MG63 (cell line): ENCODE results near the gene CIAO2B. TPM values are rescaled to one million over a fixed set of nuclear protein-coding genes. Genes with fewer than 3 reads are reported as not detected.

Experiments
- DNase-seq: peaks from one replicate; pipeline ENCODE4 v3.0.0-alpha.2; 2020
- H3K27me3 ChIP-seq: fragments of 250-450 bp; sonication (Bioruptor Pico); 2 replicates; pipeline ENCODE4 v1.5.1; 2020; ENCODE audit warnings: mild to moderate bottlenecking, moderate library complexity
- H3K36me3 ChIP-seq: fragments of 250-450 bp; sonication (Bioruptor Pico); 2 replicates; pipeline ENCODE4 v1.5.1; 2020; ENCODE audit warnings: mild to moderate bottlenecking, moderate library complexity
- H3K4me3 ChIP-seq: fragments of 250-450 bp; sonication (Bioruptor Pico); 2 replicates; pipeline ENCODE4 v1.5.1; 2020; ENCODE audit warnings: mild to moderate bottlenecking, moderate library complexity
- H3K9me3 ChIP-seq: fragments of 250-450 bp; sonication (Bioruptor Pico); 2 replicates; pipeline ENCODE4 v1.5.1; 2020; ENCODE audit warnings: mild to moderate bottlenecking, moderate library complexity
- total RNA-seq: library from RNA; depleted of rRNA; stranded (reverse); fragments of >200 nt; shearing (Covaris generic); gene quantifications from 2 replicates; pipeline ENCODE4 v1.2.3, GENCODE V29; 2014; ENCODE audit warnings: low replicate concordance; rRNA removed

CIAO2B gene
- total RNA-seq, 1 experiment from 2014 or later, result 125 TPM

DNA sequence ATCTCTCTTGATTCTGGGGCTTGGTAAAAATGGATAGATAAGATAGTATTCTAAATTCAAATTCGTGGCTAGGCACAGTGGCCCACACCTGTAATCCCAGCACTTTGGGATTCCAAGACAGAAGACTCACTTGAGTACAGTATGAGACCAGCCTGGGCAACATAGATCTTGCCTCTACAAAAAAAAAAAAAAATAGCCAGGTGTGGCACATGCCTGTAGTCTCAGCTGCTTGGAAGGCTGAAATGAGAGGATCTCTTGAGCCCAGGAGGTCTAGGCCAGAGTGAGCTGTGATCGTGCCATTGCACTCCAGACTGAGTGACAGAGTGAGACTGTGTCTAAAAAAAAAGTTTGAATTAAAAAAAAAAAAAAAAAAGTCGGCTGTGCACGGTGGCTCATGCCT lies 44.6 kb downstream of the CIAO2B start:
- DNase-seq, result no peak
- Histone ChIP-seq H3K27me3 (no peaks in the 10 kb centered on the region), H3K9me3 (no peaks in the 10 kb centered on the region), H3K36me3 (no peaks in the 10 kb centered on the region), H3K4me3 (no peak overlapping the region)

- no peak for DNase-seq
- Histone ChIP-seq H3K27me3 (no peaks in the 10 kb centered on the region), H3K9me3 (no peaks in the 10 kb centered on the region), H3K4me3 (no peak overlapping the region), H3K36me3 (no peaks in the 10 kb centered on the region)
These were observed 45.3 kb downstream of the CIAO2B start for GRCh38 chr16:66888647-66889615.

- Histone ChIP-seq H3K27me3 (no peaks in the 10 kb centered on the region), H3K36me3 (no peaks in the 10 kb centered on the region), H3K9me3 (no peaks in the 10 kb centered on the region), H3K4me3 (no peak overlapping the region)
- DNase-seq, result no peak
These were observed 47.3 kb downstream of the CIAO2B start for GRCh38 chr16:66886914-66887313.

GRCh38 chr16:66886321-66886720 lies 47.9 kb downstream of the CIAO2B start:
- H3K4me3 ChIP-seq, result no peak overlapping the region
- no peaks in the 10 kb centered on the region for H3K27me3 ChIP-seq
- no peak for DNase-seq
- no peaks in the 10 kb centered on the region for H3K36me3 ChIP-seq
- no peaks in the 10 kb centered on the region for H3K9me3 ChIP-seq

- no peak for DNase-seq
- H3K9me3 ChIP-seq, result no peaks in the 10 kb centered on the region
- H3K36me3 ChIP-seq, result no peaks in the 10 kb centered on the region
- H3K27me3 ChIP-seq, result no peaks in the 10 kb centered on the region
- no peak overlapping the region for H3K4me3 ChIP-seq
These were observed 48.7 kb downstream of the CIAO2B start for GRCh38 chr16:66885491-66885890.

- Histone ChIP-seq H3K4me3 (no peak overlapping the region), H3K9me3 (no peaks in the 10 kb centered on the region), H3K36me3 (no peaks in the 10 kb centered on the region), H3K27me3 (no peaks in the 10 kb centered on the region)
- DNase-seq, result no peak
These were observed 51.5 kb downstream of the CIAO2B start for GRCh38 chr16:66882702-66883101.

Other genes starting within 250 kb of the CIAO2B start
- gene CMTM4, start 237.7 kb downstream of the CIAO2B start, total RNA-seq, result 1.5 and 2.9 TPM in 2 replicates
- 23.2 and 27.2 TPM in 2 replicates for gene DYNC1LI2, start 182.8 kb downstream of the CIAO2B start, total RNA-seq
- gene TERB1, start 132.8 kb downstream of the CIAO2B start, total RNA-seq, result not detected in 2 replicates
- 96.2 and 150 TPM in 2 replicates for gene NAE1, start 103.4 kb downstream of the CIAO2B start, total RNA-seq
- not detected in 2 replicates for gene CA7, start 90.0 kb downstream of the CIAO2B start, total RNA-seq
- 2.5 and 6.4 TPM in 2 replicates for gene PDP2, start 53.9 kb downstream of the CIAO2B start, total RNA-seq
- gene CDH16, start 15.5 kb downstream of the CIAO2B start, total RNA-seq, result not detected in 2 replicates
- 1.6 and 10.4 TPM in 2 replicates for gene RRAD, start 8.9 kb downstream of the CIAO2B start, total RNA-seq
- gene CES2, start 1.1 kb upstream of the CIAO2B start, total RNA-seq, result 12.8 and 32.7 TPM in 2 replicates
- 1.3 and 1.9 TPM in 2 replicates for gene CES3, start 26.9 kb upstream of the CIAO2B start, total RNA-seq
- 0.82 TPM in 1 of 2 replicates, not detected in the other for gene CES4A, start 54.2 kb upstream of the CIAO2B start, total RNA-seq
- gene CBFB, start 94.7 kb upstream of the CIAO2B start, total RNA-seq, result 15.8 and 22.5 TPM in 2 replicates
- gene PHAF1, start 175.5 kb upstream of the CIAO2B start, total RNA-seq, result 5.6 and 18.9 TPM in 2 replicates
- gene B3GNT9, start 216.6 kb upstream of the CIAO2B start, total RNA-seq, result 5.2 and 10.0 TPM in 2 replicates
- 11.4 and 14.4 TPM in 2 replicates for gene TRADD, start 225.5 kb upstream of the CIAO2B start, total RNA-seq
- 2.5 and 7.0 TPM in 2 replicates for gene FBXL8, start 225.6 kb upstream of the CIAO2B start, total RNA-seq
- gene HSF4, start 230.3 kb upstream of the CIAO2B start, total RNA-seq, result 3.9 TPM in 1 of 2 replicates, not detected in the other
- 9.9 and 16.5 TPM in 2 replicates for gene NOL3, start 236.1 kb upstream of the CIAO2B start, total RNA-seq
- gene MATCAP1, start 249.6 kb upstream of the CIAO2B start, total RNA-seq, result 5.7 and 8.5 TPM in 2 replicates